K562 (cell line): ENCODE results near the gene SRP72. TPM values are rescaled to one million over a fixed set of nuclear protein-coding genes. Genes with fewer than 3 reads are reported as not detected.

Experiments used
- CTCFL ChIP-seq: IDR thresholded peaks from 2 replicates; pipeline ENCODE4 v1.6.1; 2011; ENCODE audit warnings: borderline replicate concordance, low read depth, mild to moderate bottlenecking, moderate library complexity, low read length; ENCODE audit not compliant: insufficient read depth, poor library complexity, severe bottlenecking
- DIDO1 ChIP-seq: fragments of 450-650 bp; IDR thresholded peaks from 2 replicates; pipeline ENCODE4 v1.6.1; 2016; ENCODE audit warnings: low read depth, missing biosample characterization, missing genetic modification characterization
- ESRRB ChIP-seq: fragments of 250-450 bp; sonication (Bioruptor Pico); IDR thresholded peaks from 2 replicates; pipeline ENCODE4 v1.5.0; 2020; ENCODE audit warnings: mild to moderate bottlenecking, moderate library complexity, borderline replicate concordance
- ETV1 ChIP-seq: fragments of 450-650 bp; conservative IDR thresholded peaks from 2 replicates; pipeline ENCODE4 v1.6.1; 2016; ENCODE audit warnings: missing genetic modification characterization, control low read depth, low read depth, missing compliant biosample characterization
- EWSR1 ChIP-seq: fragments of 450-650 bp; IDR thresholded peaks from 2 replicates; pipeline ENCODE4 v1.6.1; 2018; ENCODE audit warnings: borderline replicate concordance, mild to moderate bottlenecking, low read depth, moderate library complexity; ENCODE audit not compliant: partially characterized antibody
- GATAD2B ChIP-seq: fragments of 450-650 bp; IDR thresholded peaks from 2 replicates; pipeline ENCODE4 v1.6.1; 2017; ENCODE audit warnings: mild to moderate bottlenecking, borderline replicate concordance
- HDGF ChIP-seq: fragments of 450-650 bp; IDR thresholded peaks from 2 replicates; pipeline ENCODE4 v1.6.1; 2016
- HNRNPK ChIP-seq: fragments of 200-400 bp; formaldehyde crosslinking; IDR thresholded peaks from one replicate; pipeline ENCODE4 v1.6.1; 2018; ENCODE audit warnings: mild to moderate bottlenecking, low read depth, low read length; ENCODE audit not compliant: poor library complexity, severe bottlenecking
- IFI16 ChIP-seq: fragments of 250-450 bp; sonication (Bioruptor Pico); IDR thresholded peaks from 2 replicates; pipeline ENCODE4 v2.1.2; 2022; ENCODE audit warnings: mild to moderate bottlenecking, inconsistent platforms
- MCM2 ChIP-seq: fragments of 450-650 bp; IDR thresholded peaks from 2 replicates; pipeline ENCODE4 v1.6.1; 2017; ENCODE audit warnings: low read depth, mild to moderate bottlenecking
- MEF2D ChIP-seq: conservative IDR thresholded peaks from 2 replicates; pipeline ENCODE4 v1.6.1; 2016; ENCODE audit warnings: low read depth, missing genetic modification characterization, missing compliant biosample characterization
- NR1H2 ChIP-seq: sonication (generic); formaldehyde crosslinking; IDR thresholded peaks from 2 replicates; pipeline ENCODE4 v1.4.0; 2020; ENCODE audit warnings: mild to moderate bottlenecking, missing genetic modification reagents
- NRF1 ChIP-seq, 2 experiments: fragments of 450-650 bp; IDR thresholded peaks in 1 of 2; conservative IDR thresholded peaks in 1 of 2; 2 replicates each; pipeline ENCODE4 v1.6.1; 2014; ENCODE audit warnings: mild to moderate bottlenecking in 2 of 2
- SAFB2 ChIP-seq: fragments of 200-400 bp; formaldehyde crosslinking; IDR thresholded peaks from 2 replicates; pipeline ENCODE4 v1.6.1; 2018; ENCODE audit warnings: borderline replicate concordance, low read length, low read depth, moderate library complexity; ENCODE audit not compliant: severe bottlenecking
- SOX6 ChIP-seq: fragments of 450-650 bp; IDR thresholded peaks from 2 replicates; pipeline ENCODE4 v1.6.1; 2014; ENCODE audit warnings: mild to moderate bottlenecking
- SPI1 ChIP-seq: IDR thresholded peaks from 2 replicates; pipeline ENCODE4 v1.6.1; 2011; ENCODE audit warnings: low read depth, low read length, control low read depth, borderline replicate concordance
- U2AF2 ChIP-seq: fragments of 200-400 bp; formaldehyde crosslinking; optimal IDR thresholded peaks from 2 replicates; pipeline ENCODE3; 2017; ENCODE audit warnings: low read depth, mild to moderate bottlenecking, low read length
- ZNF512 ChIP-seq: IDR thresholded peaks from 2 replicates; pipeline ENCODE4 v1.6.1; 2016; ENCODE audit warnings: missing genetic modification characterization, missing compliant biosample characterization
- ZZZ3 ChIP-seq: fragments of 450-650 bp; IDR thresholded peaks from 2 replicates; pipeline ENCODE4 v1.6.1; 2016; ENCODE audit warnings: antibody characterized with exemption, mild to moderate bottlenecking, moderate library complexity
- polyA plus RNA-seq, 8 experiments: library from polyadenylated mRNA; depleted of rRNA in 4 of 8; stranded (reverse) in 5 of 8; unstranded in 3 of 8; fragments of >200 nt; fragmentation: Nextera tagmentation in 2 of 8; fragmentation: Illumina TruSeq in 1 of 8; extraction: Ambion mirVana in 2 of 8; extraction: Trizol in 1 of 8; gene quantifications; 2 replicates each; pipeline versions ENCODE4 v1.2.1 to v1.2.3, GENCODE V29; 2011 to 2014; ENCODE audit warnings: inconsistent platforms in 1 of 8, missing spikeins in 1 of 8
- total RNA-seq, 7 experiments: library from RNA; depleted of rRNA in 6 of 7; stranded (reverse); fragments of >200 nt in 6 of 7; fragmentation: Illumina TruSeq in 2 of 7; extraction: Trizol in 2 of 7; gene quantifications; 2 replicates each; pipeline versions ENCODE4 v1.2.1 to v1.2.3, GENCODE V29; 2011 to 2021; ENCODE audit warnings: low replicate concordance in 1 of 7
- TF ChIP-seq, protein P1 (sequence below): fragments of 150-350 bp; conservative IDR thresholded peaks from 2 replicates; pipeline ENCODE4 v1.6.1; 2014; ENCODE audit warnings: low read length
- TF ChIP-seq, protein P2 (sequence below): sonication (generic); formaldehyde crosslinking; IDR thresholded peaks from 2 replicates; pipeline ENCODE4 v1.8.1; 2023; ENCODE audit warnings: mild to moderate bottlenecking, missing genetic modification reagents, moderate library complexity

The SRP72 gene
- total and polyA plus RNA-seq, 9 of the 15 experiments (the other 6 are each of a cell fraction or from before 2014, with no cell fraction given): 124 to 341 (median 202) TPM

GRCh38 chr4:56435140-56435926 lies 32.1 kb upstream of the SRP72 start, which contains the start of gene PPAT (continued):
- TF ChIP-seq MCM2: no peak
- no peak for TF ChIP-seq U2AF2
- TF ChIP-seq CTCFL: peak; percentile 12
- no peak for TF ChIP-seq MEF2D (tag)
- no peak for TF ChIP-seq ZNF512 (tag)
- no peak for TF ChIP-seq ESRRB (CRISPR knock-in tag)
- TF ChIP-seq SAFB2: no peak
- TF ChIP-seq NR1H2 (CRISPR knock-in tag): no peak
- TF ChIP-seq ETV1 (tag): no peak; the same call in 1 of the 2 replicates
- TF ChIP-seq SOX6: no peak
- TF ChIP-seq, protein P1, sequence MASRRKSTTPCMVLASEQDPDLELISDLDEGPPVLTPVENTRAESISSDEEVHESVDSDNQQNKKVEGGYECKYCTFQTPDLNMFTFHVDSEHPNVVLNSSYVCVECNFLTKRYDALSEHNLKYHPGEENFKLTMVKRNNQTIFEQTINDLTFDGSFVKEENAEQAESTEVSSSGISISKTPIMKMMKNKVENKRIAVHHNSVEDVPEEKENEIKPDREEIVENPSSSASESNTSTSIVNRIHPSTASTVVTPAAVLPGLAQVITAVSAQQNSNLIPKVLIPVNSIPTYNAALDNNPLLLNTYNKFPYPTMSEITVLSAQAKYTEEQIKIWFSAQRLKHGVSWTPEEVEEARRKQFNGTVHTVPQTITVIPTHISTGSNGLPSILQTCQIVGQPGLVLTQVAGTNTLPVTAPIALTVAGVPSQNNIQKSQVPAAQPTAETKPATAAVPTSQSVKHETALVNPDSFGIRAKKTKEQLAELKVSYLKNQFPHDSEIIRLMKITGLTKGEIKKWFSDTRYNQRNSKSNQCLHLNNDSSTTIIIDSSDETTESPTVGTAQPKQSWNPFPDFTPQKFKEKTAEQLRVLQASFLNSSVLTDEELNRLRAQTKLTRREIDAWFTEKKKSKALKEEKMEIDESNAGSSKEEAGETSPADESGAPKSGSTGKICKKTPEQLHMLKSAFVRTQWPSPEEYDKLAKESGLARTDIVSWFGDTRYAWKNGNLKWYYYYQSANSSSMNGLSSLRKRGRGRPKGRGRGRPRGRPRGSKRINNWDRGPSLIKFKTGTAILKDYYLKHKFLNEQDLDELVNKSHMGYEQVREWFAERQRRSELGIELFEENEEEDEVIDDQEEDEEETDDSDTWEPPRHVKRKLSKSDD: no peak
- no peak for TF ChIP-seq DIDO1 (tag)
- TF ChIP-seq ZZZ3: no peak
- TF ChIP-seq, protein P2, sequence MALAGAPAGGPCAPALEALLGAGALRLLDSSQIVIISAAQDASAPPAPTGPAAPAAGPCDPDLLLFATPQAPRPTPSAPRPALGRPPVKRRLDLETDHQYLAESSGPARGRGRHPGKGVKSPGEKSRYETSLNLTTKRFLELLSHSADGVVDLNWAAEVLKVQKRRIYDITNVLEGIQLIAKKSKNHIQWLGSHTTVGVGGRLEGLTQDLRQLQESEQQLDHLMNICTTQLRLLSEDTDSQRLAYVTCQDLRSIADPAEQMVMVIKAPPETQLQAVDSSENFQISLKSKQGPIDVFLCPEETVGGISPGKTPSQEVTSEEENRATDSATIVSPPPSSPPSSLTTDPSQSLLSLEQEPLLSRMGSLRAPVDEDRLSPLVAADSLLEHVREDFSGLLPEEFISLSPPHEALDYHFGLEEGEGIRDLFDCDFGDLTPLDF: no peak; the same call in 1 of the 2 replicates
- TF ChIP-seq IFI16: no peak
- TF ChIP-seq SPI1: no peak
- no peak for TF ChIP-seq EWSR1
- no peak for TF ChIP-seq HDGF
- TF ChIP-seq NRF1 (conservative IDR thresholded peaks at IDR 0.05 in 1 of 2, IDR thresholded peaks at IDR 0.05 in 1 of 2): no peak
- no peak for TF ChIP-seq GATAD2B
- no peak for TF ChIP-seq HNRNPK
